ENCODE measurements around the gene HPN. TPM values are rescaled to one million over a fixed set of nuclear protein-coding genes. Genes with fewer than 3 reads are reported as not detected.

Gene HPN
- total RNA-seq, 1 donor from 2014 or later, result 2.3 TPM

GRCh38 chr19:35079826-35080225, 38.3 kb downstream of the HPN start:
- H3K36me3 ChIP-seq (ENCODE audit: control insufficient read depth, insufficient read depth, low read length), result no peaks in the 10 kb centered on the region
- no peaks in the 10 kb centered on the region for H3K27me3 ChIP-seq (ENCODE audit: control insufficient read depth, insufficient read depth, low read length)
- TF ChIP-seq CTCF (IDR thresholded peaks at IDR 0.05; ENCODE audit: insufficient read depth, low read length, poor library complexity, severe bottlenecking), result no peak
- DNase-seq (ENCODE audit: low read depth), result no peak
- H3K4me3 ChIP-seq (ENCODE audit: low read depth, low read length), result no peak overlapping the region

GRCh38 chr19:35080613-35081170, 39.2 kb downstream of the HPN start:
- Histone ChIP-seq H3K36me3 (ENCODE audit: control insufficient read depth, insufficient read depth, low read length) (no peaks in the 10 kb centered on the region), H3K4me3 (ENCODE audit: low read depth, low read length) (no peak overlapping the region), H3K27me3 (ENCODE audit: control insufficient read depth, insufficient read depth, low read length) (no peaks in the 10 kb centered on the region)
- TF ChIP-seq CTCF (IDR thresholded peaks at IDR 0.05; ENCODE audit: insufficient read depth, low read length, poor library complexity, severe bottlenecking), result no peak
- DNase-seq (ENCODE audit: low read depth), result no peak

GRCh38 chr19:35081201-35081600, 39.7 kb downstream of the HPN start:
- TF ChIP-seq CTCF (IDR thresholded peaks at IDR 0.05; ENCODE audit: insufficient read depth, low read length, poor library complexity, severe bottlenecking), result no peak
- Histone ChIP-seq H3K27me3 (ENCODE audit: control insufficient read depth, insufficient read depth, low read length) (no peaks in the 10 kb centered on the region), H3K4me3 (ENCODE audit: low read depth, low read length) (no peak overlapping the region)

GRCh38 chr19:35083691-35084508, 42.4 kb downstream of the HPN start:
- TF ChIP-seq CTCF (IDR thresholded peaks at IDR 0.05; ENCODE audit: insufficient read depth, low read length, poor library complexity, severe bottlenecking), result no peak

More at GRCh38 chr19:35081201-35081600, 39.7 kb downstream of the HPN start:
- DNase-seq (ENCODE audit: low read depth), result no peak
- no peaks in the 10 kb centered on the region for H3K36me3 ChIP-seq (ENCODE audit: control insufficient read depth, insufficient read depth, low read length)

GRCh38 chr19:35084509-35084762, 42.9 kb downstream of the HPN start:
- H3K27me3 ChIP-seq (ENCODE audit: control insufficient read depth, insufficient read depth, low read length), result no peaks in the 10 kb centered on the region
- no peaks in the 10 kb centered on the region for H3K36me3 ChIP-seq (ENCODE audit: control insufficient read depth, insufficient read depth, low read length)
- H3K4me3 ChIP-seq (ENCODE audit: low read depth, low read length), result no peak overlapping the region
- no peak for TF ChIP-seq CTCF (IDR thresholded peaks at IDR 0.05; ENCODE audit: insufficient read depth, low read length, poor library complexity, severe bottlenecking)
- no peak for DNase-seq (ENCODE audit: low read depth)

More at GRCh38 chr19:35083691-35084508, 42.4 kb downstream of the HPN start:
- no peak overlapping the region for H3K4me3 ChIP-seq (ENCODE audit: low read depth, low read length)
- DNase-seq (ENCODE audit: low read depth), result no peak
- H3K36me3 ChIP-seq (ENCODE audit: control insufficient read depth, insufficient read depth, low read length), result no peaks in the 10 kb centered on the region
- no peaks in the 10 kb centered on the region for H3K27me3 ChIP-seq (ENCODE audit: control insufficient read depth, insufficient read depth, low read length)

- TF ChIP-seq CTCF (IDR thresholded peaks at IDR 0.05; ENCODE audit: insufficient read depth, low read length, poor library complexity, severe bottlenecking), result no peak
- Histone ChIP-seq H3K36me3 (ENCODE audit: control insufficient read depth, insufficient read depth, low read length) (no peaks in the 10 kb centered on the region), H3K4me3 (ENCODE audit: low read depth, low read length) (no peak overlapping the region), H3K27me3 (ENCODE audit: control insufficient read depth, insufficient read depth, low read length) (peaks cover 7% of the 10 kb centered on the region)
- DNase-seq (ENCODE audit: low read depth), result no peak
Measured at GRCh38 chr19:35085947-35086346, 44.4 kb downstream of the HPN start.

Data from kidney epithelial cell (primary cell).